Skin epidermis (tissue), 12 donors: ENCODE results near the gene CASS4.
A peak's percentile ranks its signal among the peaks of the same experiment; 100 is the strongest.

Experiments used
- H3K27ac ChIP-seq, 21 experiments: fragments of 200-600 bp; sonication (generic) in 11 of 21; one replicate each; pipeline ENCODE4 v1.5.0; 2020; ENCODE audit warnings: mild to moderate bottlenecking in 3 of 21, inconsistent platforms in 2 of 21, moderate library complexity in 2 of 21
- H3K4me3 ChIP-seq, 7 experiments: fragments of 200-600 bp; sonication (generic) in 2 of 7; one replicate each; pipeline ENCODE4 v1.5.0; 2020; ENCODE audit warnings: inconsistent platforms in 2 of 7, mild to moderate bottlenecking in 2 of 7, moderate library complexity in 1 of 7

Gene CASS4

DNA sequence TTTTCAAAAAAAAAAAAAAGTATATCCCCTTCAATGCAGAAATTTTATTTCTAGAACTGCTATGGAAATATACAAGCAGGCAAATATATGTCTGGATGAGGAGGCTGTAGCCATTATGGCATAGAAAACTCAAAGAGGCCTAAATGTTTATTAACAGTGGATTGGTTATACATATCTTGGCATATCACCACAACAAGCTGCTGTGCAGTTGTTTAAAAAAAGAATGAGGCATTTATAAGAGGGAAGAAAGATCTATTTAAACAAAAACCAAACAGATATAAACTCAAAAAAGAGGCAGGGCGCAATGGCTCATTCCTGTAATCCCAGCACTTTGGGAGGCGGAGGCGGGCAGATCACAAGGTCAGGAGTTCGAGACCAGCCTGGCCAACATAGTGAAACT lies 26.2 kb downstream of the CASS4 start:
- H3K27ac ChIP-seq, result peak overlapping the region in 2 of 21 experiments; percentile 70 to 85
- H3K4me3 ChIP-seq, result no peak overlapping the region

DNA sequence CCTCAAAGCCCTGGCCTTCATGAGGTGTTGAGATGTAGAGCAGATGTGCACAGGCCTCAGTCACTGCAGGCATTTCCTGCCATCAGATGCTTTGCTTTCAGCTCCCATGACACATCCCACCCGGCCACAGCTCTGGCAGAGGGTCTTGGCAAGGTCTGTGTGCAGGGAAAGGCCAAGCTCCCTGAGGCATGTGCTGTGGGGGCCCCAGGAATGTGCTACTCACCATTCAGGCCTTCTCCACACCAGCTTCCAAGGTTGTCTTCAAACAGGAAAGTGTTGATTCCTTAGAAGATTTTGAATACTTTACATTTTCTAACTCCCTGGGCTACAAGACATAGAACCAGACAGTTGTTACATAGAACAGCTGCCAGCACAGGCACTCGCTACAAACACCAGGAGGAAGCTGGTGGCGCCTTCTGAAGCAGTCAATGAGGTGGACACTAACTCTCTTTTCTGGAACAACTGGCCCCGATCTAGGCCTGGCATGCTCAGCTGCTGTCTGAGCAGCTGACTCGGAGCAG lies 27.8 kb downstream of the CASS4 start:
- H3K27ac ChIP-seq, result peak overlapping the region in 16 of 21 experiments; percentile 4 to 85 (median 34)
- no peak overlapping the region for H3K4me3 ChIP-seq

DNA sequence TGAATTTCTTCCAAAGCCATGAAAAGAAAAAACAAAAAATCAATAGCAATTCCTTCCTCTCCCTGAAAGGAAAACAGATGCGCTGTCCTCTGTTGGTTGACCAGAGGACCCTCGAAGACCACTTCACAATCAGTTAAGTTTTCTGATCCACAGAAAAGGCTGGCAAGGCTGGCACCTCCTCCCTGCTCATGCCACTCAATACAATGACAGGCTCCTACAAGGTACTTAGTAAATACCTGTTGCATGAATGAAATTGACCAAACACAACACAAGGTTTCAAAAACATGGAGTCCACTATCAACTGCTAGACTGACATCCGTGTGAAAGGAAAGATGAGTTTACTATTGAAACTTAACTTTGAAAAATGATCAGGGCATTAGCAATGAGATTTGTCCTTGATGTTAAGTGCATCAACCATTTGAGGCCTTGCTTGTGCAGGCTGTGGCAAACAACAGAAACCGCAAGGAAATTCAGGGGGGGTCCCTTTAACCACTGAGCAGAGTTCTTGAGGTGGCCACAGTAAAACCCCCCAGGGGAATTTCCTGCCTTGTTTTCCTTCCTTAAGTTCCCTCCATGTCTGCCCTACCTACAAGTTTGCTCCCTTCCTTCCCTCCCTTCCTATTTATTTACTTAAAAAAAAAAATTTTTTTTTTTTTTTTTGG lies 28.4 kb downstream of the CASS4 start:
- Histone ChIP-seq H3K27ac (peak overlapping the region in 15 of 21 experiments; percentile 4 to 85 (median 37)), H3K4me3 (no peak overlapping the region)

GRCh38 chr20:56442389-56443365 lies 30.6 kb downstream of the CASS4 start:
- Histone ChIP-seq H3K27ac (peak overlapping the region in 15 of 21 experiments; percentile 1 to 85 (median 28)), H3K4me3 (no peak overlapping the region)

- Histone ChIP-seq H3K27ac (peak overlapping the region in 1 of 21 experiments; percentile 52), H3K4me3 (no peak overlapping the region)
These were observed 31.8 kb downstream of the CASS4 start for GRCh38 chr20:56443654-56444540.

DNA sequence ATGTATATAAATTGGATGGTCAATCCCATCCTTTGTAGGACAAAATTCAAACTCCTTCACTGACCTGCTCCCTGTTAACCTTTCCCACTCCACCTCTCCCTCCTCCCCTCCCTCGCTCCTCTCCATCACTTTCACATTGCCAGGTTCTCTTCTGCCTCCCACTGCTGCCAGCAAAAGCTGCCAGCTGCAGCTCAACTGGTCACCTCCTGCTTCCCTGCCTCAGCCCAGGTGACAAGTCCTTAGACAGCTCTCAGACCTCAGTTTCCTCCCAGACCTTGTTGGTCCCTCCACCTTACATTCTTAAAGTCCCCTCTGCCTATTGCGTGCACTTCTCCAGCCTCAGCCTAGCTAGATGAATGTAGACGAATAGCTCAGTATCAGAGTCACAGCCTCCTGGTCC lies 33.1 kb downstream of the CASS4 start:
- Histone ChIP-seq H3K4me3 (no peak overlapping the region), H3K27ac (no peak overlapping the region)

- Histone ChIP-seq H3K27ac (no peak overlapping the region), H3K4me3 (no peak overlapping the region)
These were observed 33.5 kb downstream of the CASS4 start for GRCh38 chr20:56445540-56445939.

DNA sequence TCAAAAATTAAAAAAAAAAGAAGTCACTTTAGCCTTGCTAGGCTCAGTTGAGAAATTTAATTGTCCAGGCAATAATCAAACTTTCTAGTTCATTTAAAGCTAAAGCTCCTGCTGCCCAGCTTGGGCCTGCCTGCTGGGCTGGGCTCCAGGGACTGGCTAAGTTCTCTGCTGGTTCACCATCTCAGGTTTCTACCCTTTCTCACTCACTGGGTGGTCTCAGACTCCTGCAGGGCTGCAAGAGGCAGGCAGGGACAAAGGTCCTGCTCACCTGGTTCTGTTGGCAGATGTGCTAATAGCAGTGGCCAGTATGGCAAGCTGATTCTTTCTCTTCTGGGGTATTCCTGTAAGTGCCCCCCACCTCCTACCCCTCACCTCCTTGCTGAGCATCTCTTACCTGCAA lies 35.2 kb downstream of the CASS4 start:
- Histone ChIP-seq H3K27ac (no peak overlapping the region), H3K4me3 (no peak overlapping the region)

DNA sequence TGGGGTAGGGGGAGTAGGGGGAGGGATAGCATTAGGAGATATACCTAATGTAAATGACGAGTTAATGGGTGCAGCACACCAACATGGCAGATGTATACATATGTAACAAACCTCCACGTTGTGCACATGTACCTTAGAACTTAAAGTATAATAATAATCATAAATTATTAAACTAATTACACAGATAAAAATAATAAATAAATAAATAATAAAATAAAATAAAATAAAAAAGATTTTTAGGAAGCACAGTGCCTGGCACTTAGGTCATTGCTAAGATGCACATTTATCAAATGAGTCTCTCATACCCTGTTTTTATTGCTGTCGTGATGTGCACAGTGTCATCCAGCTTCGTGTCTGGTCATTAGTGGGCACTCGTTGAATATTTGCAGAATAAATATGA lies 37.4 kb downstream of the CASS4 start:
- Histone ChIP-seq H3K4me3 (no peak overlapping the region), H3K27ac (no peak overlapping the region)

- Histone ChIP-seq H3K27ac (no peak overlapping the region), H3K4me3 (no peak overlapping the region)
These were observed 39.2 kb downstream of the CASS4 start for GRCh38 chr20:56451056-56451765.

DNA sequence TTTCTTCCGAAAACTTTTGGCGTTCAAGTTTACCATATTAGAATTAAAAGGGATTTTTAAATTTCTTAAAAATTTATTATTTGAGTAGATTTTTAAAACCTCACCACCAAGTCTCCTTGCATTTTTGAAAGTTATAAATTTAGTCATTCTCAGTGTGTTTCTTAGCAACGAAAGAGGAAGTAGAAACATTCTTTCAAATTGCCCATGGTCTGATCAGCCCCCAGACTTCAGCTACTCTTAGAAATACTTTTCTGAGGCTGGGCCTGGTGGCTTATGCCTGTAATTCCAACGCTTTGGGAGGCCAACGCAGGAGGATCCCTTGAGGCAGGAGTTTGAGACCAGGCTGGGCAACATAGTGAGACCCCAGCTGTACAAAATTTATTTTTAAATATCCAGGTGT lies 41.3 kb downstream of the CASS4 start:
- H3K4me3 ChIP-seq, result no peak overlapping the region
- peak overlapping the region in 1 of 21 experiments; percentile 37 for H3K27ac ChIP-seq

- H3K27ac ChIP-seq, result peak overlapping the region in 1 of 21 experiments; percentile 37
- H3K4me3 ChIP-seq, result no peak overlapping the region
These were observed 42.7 kb downstream of the CASS4 start for GRCh38 chr20:56454754-56455153.

GRCh38 chr20:56458206-56458821 lies 46.3 kb downstream of the CASS4 start:
- no peak overlapping the region for H3K4me3 ChIP-seq
- H3K27ac ChIP-seq, result no peak overlapping the region

GRCh38 chr20:56460459-56460858 lies 48.4 kb downstream of the CASS4 start:
- Histone ChIP-seq H3K4me3 (no peak overlapping the region), H3K27ac (peak overlapping the region in 1 of 21 experiments; percentile 70)

DNA sequence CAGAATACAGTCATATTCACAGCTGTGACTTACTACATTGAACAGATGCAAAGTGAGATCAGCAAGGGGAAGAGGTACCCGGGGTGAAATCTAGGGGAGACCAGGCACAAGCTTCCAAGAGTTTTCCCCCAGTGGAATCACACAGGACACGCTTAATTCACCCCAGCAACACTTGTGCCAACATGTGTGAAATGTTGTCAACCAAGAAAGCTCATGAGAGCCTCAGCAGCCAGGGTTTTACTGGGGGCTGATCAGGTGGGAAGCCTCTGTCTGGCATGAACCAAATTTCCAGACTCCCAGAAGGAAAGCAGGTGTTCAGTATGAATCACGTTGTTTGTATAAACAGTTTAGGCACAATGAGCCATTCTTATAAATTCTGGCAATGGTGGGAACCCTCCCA lies 49.5 kb downstream of the CASS4 start:
- Histone ChIP-seq H3K4me3 (no peak overlapping the region), H3K27ac (peak overlapping the region in 2 of 21 experiments; percentile 12 to 70)

- H3K27ac ChIP-seq, result peak overlapping the region in 1 of 21 experiments; percentile 4
- H3K4me3 ChIP-seq, result no peak overlapping the region
These were observed 51.4 kb downstream of the CASS4 start for GRCh38 chr20:56463428-56463827.

GRCh38 chr20:56465997-56466396 lies 53.9 kb downstream of the CASS4 start:
- H3K27ac ChIP-seq, result peak overlapping the region in 2 of 21 experiments; percentile 46 to 49
- no peak overlapping the region for H3K4me3 ChIP-seq

DNA sequence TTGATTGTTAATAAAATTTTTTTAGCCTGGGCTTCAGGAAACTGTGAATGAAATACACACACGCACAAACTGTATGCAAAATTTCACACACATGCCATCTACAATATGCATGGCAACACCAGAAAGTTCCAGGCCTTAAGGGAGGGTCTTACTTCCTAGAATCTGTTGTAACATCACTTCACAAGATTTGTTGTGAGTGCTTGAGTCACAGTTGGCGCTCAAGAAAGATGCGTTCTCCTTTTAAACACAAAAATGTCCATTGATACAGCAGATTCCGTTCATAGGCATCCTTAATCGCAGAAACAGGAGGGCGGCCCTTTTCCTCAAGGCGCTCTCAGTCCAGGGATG lies 55.9 kb downstream of the CASS4 start:
- peak overlapping the region in 20 of 21 experiments; percentile 30 to 93 (median 86) for H3K27ac ChIP-seq
- H3K4me3 ChIP-seq, result peak overlapping the region; percentile 56 to 91 (median 84)
